B cell (primary cell): ENCODE results near the gene KIF25. TPM values are rescaled to one million over a fixed set of nuclear protein-coding genes. Genes with fewer than 3 reads are reported as not detected.

Experiments
- ATAC-seq: fragments of 200-7000 bp; cut with Tn5 transposase; one replicate; pipeline ENCODE4 v1.10.0; 2021; ENCODE audit warnings: low read depth, mild to moderate bottlenecking, moderate number of reproducible peaks, moderate library complexity
- CTCF ChIA-PET: fragments of 350-600 bp; sonication (Branson Sonifier 250); formaldehyde crosslinking; loops from one replicate; lab custom pipeline; 2021; ENCODE audit warnings: antibody characterized with exemption, inconsistent platforms; lab: Charles Lee
- POLR2A ChIA-PET: fragments of 350-600 bp; sonication (Branson Sonifier 250); formaldehyde crosslinking; loops from one replicate; lab custom pipeline; 2021; ENCODE audit warnings: antibody characterized with exemption; lab: Charles Lee
- DNase-seq: peaks from one replicate; pipeline ENCODE4 v3.0.0; 2013
- H2AFZ ChIP-seq: 2 replicates; pipeline ENCODE4 v1.6.1; 2012; ENCODE audit warnings: mild to moderate bottlenecking, low read depth, low read length; ENCODE audit not compliant: insufficient read depth, poor library complexity, severe bottlenecking
- H3K27ac ChIP-seq, 2 donors: 1 replicate in 1 of 2; 2 replicates in 1 of 2; pipeline ENCODE4 v1.5.1; 2012 to 2013; ENCODE audit warnings: low read length in 2 of 2, mild to moderate bottlenecking in 2 of 2, moderate library complexity in 1 of 2
- H3K27me3 ChIP-seq, 4 experiments: fragments of 200-600 bp in 1 of 4; sonication (generic) in 1 of 4; replicated peaks in 1 of 4; 1 replicate in 2 of 4; 2 replicates in 2 of 4; pipeline versions ENCODE4 v1.6.1 to v1.7.0; 2013 to 2016; ENCODE audit warnings: low read length in 3 of 4, mild to moderate bottlenecking in 2 of 4, mixed read lengths in 1 of 4, moderate library complexity in 1 of 4; ENCODE audit not compliant: insufficient read depth in 4 of 4, control insufficient read depth in 3 of 4; ENCODE audit errors: control extremely low read depth in 1 of 4
- H3K36me3 ChIP-seq, 2 experiments: replicated peaks in 1 of 2; 1 replicate in 1 of 2; 2 replicates in 1 of 2; pipeline versions ENCODE4 v1.6.1 to v1.7.1; 2013; ENCODE audit warnings: low read length in 1 of 2; ENCODE audit not compliant: insufficient read depth in 2 of 2, control insufficient read depth in 1 of 2; ENCODE audit errors: control extremely low read depth in 1 of 2, extremely low read depth in 1 of 2
- H3K4me1 ChIP-seq, 2 donors: fragments of 200-600 bp in 1 of 2; sonication (generic) in 1 of 2; 1 replicate in 1 of 2; 2 replicates in 1 of 2; pipeline versions ENCODE4 v1.5.1 to v1.6.1; 2013 to 2017; ENCODE audit warnings: low read length in 2 of 2; ENCODE audit not compliant: control insufficient read depth in 2 of 2, insufficient read depth in 2 of 2
- H3K4me2 ChIP-seq: replicated peaks from 2 replicates; pipeline ENCODE3; 2012; ENCODE audit warnings: mild to moderate bottlenecking, low read depth, low read length; ENCODE audit not compliant: poor library complexity, severe bottlenecking
- H3K4me3 ChIP-seq, 5 experiments: fragments of 200-600 bp in 1 of 5; sonication (generic) in 1 of 5; 1 replicate in 3 of 5; 2 replicates in 2 of 5; pipeline versions ENCODE4 v1.5.1 to v1.7.0; 2011 to 2016; ENCODE audit warnings: low read length in 4 of 5, mild to moderate bottlenecking in 4 of 5, low read depth in 2 of 5, control low read depth in 1 of 5, moderate library complexity in 1 of 5; ENCODE audit not compliant: insufficient read depth in 1 of 5; ENCODE audit errors: control extremely low read depth in 1 of 5, extremely low read depth in 1 of 5
- H3K79me2 ChIP-seq: fragments of 200-600 bp; sonication (generic); one replicate; pipeline ENCODE4 v1.6.0; 2016; ENCODE audit warnings: low read length; ENCODE audit not compliant: control insufficient read depth, insufficient read depth
- H3K9ac ChIP-seq: fragments of 200-600 bp; sonication (generic); 2 replicates; pipeline ENCODE4 v1.6.1; 2017; ENCODE audit warnings: mild to moderate bottlenecking, low read length, moderate library complexity
- H3K9me3 ChIP-seq, 3 donors: one replicate each; pipeline versions ENCODE4 v1.6.1 to v1.7.1; 2013; ENCODE audit warnings: low read length in 2 of 3; ENCODE audit not compliant: control insufficient read depth in 2 of 3, insufficient read depth in 1 of 3; ENCODE audit errors: control extremely low read depth in 1 of 3
- H4K20me1 ChIP-seq: 2 replicates; pipeline ENCODE4 v1.6.0; 2012; ENCODE audit warnings: mild to moderate bottlenecking, low read length; ENCODE audit not compliant: insufficient read depth, control insufficient read depth, poor library complexity, severe bottlenecking
- H3K27ac Mint-ChIP-seq: one replicate; pipeline ENCODE4 v1.8.0; 2021; ENCODE audit warnings: mixed read lengths
- H3K27me3 Mint-ChIP-seq: one replicate; pipeline ENCODE4 v1.8.0; 2021; ENCODE audit warnings: mixed read lengths
- H3K4me1 Mint-ChIP-seq: one replicate; pipeline ENCODE4 v1.8.0; 2021; ENCODE audit warnings: mixed read lengths
- H3K4me3 Mint-ChIP-seq: one replicate; pipeline ENCODE4 v1.8.0; 2021; ENCODE audit warnings: mixed read lengths
- H3K9me3 Mint-ChIP-seq: one replicate; pipeline ENCODE4 v1.8.0; 2022; ENCODE audit warnings: mixed read lengths; ENCODE audit not compliant: insufficient read depth
- CTCF ChIP-seq: fragments of 200-600 bp; IDR thresholded peaks from one replicate; pipeline ENCODE4 v1.8.0; 2022; ENCODE audit warnings: antibody characterized with exemption, mild to moderate bottlenecking
- EZH2 ChIP-seq: IDR thresholded peaks from 2 replicates; pipeline ENCODE4 v1.6.1; 2012; ENCODE audit warnings: borderline replicate concordance, low read depth, mild to moderate bottlenecking, moderate library complexity, low read length; ENCODE audit not compliant: insufficient read depth, poor library complexity, severe bottlenecking
- WGBS: methylation state at CpG from one replicate; pipeline ENCODE4 v1.1.5; 2013; ENCODE audit warnings: missing lambda C conversion rate; ENCODE audit not compliant: insufficient coverage; 5-methylcytosine and 5-hydroxymethylcytosine counted together
- intact Hi-C: fragments of 100-400 bp; cut with micrococcal nuclease; formaldehyde crosslinking; loops from one replicate; pipeline ENCODE4 v1.10.0; 2022
- polyA plus RNA-seq: library from polyadenylated mRNA; depleted of rRNA; stranded (reverse); fragments of >200 nt; gene quantifications from 2 replicates; pipeline ENCODE4 v1.2.3, GENCODE V29; 2012
- total RNA-seq, 2 donors: library from RNA; stranded (reverse); fragments of 120-200 nt in 1 of 2; gene quantifications; 1 replicate in 1 of 2; 2 replicates in 1 of 2; pipeline versions ENCODE4 v1.2.3 to v1.2.4, GENCODE V29; 2013 to 2022

KIF25 gene
- total and polyA plus RNA-seq, 2 donors (not counting 1 experiment from before 2014, with no cell fraction given) = not detected

GRCh38 chr6:168080393-168081077 is 83.1 kb downstream of the KIF25 start:
- Histone ChIP-seq H4K20me1 (no peaks in the 10 kb centered on the region), H2AFZ (no peak overlapping the region), H3K79me2 (no peaks in the 10 kb centered on the region), H3K27ac (no peak overlapping the region), H3K36me3 (no peaks in the 10 kb centered on the region), H3K9ac (no peak overlapping the region), H3K27me3 (no peaks in the 10 kb centered on the region), H3K4me1 (no peaks in the 10 kb centered on the region), H3K9me3 (peaks cover 0 to 22% (median 0%) of the 10 kb centered on the region in 3 donors), H3K4me2 (no peak overlapping the region), H3K4me3 (no peak overlapping the region)
- ATAC-seq (no peak), DNase-seq (no peak)
- ChIA-PET POLR2A (no interaction called here), CTCF (no interaction called here)
- H3K4me1 Mint-ChIP-seq = no peaks in the 10 kb centered on the region
- H3K9me3 Mint-ChIP-seq = no peaks in the 10 kb centered on the region
- TF ChIP-seq EZH2 (no peak), CTCF (no peak)
- no peaks in the 10 kb centered on the region for H3K27me3 Mint-ChIP-seq
- no peak overlapping the region for H3K27ac Mint-ChIP-seq
- H3K4me3 Mint-ChIP-seq = no peak overlapping the region
- intact Hi-C loops = no loop called here
- WGBS = 83% methylated on average over 18 of the region's 24 CpGs

DNA sequence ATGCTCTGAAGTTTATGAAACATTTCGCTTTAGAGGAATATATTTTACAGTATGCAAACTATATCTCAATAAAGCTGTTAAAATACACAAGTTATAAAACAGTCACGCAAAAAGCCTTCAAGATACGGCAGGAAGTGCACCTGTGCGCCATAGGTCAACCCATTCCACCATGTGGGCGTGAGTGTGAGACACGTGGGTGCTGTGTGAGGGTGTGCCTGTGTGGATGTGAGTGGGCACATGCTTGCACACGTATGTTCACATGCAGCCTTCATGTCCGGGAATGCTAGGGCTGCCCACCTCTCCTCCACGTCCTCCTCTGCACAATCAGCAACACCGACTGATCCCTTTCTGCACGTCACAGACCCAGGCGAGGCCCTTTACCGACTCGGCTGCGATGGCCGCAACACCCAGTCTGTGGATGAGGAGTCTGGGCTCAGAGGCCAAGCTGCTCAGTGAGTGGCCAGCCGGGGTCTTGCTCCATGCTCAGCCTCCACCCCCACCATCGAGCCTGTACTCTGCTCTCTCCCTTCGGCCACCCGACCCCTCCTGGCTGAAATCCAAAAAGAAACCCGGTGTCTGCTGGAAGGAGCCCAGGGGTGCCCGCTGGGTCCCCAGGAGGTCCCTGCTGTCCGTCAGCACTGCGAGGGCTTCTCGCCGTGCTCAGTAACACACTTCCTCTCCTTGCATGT is 84.5 kb downstream of the KIF25 start:
- WGBS = 90% methylated on average over 15 of the region's 26 CpGs
- DNase-seq = no peak
- no peaks in the 10 kb centered on the region for H4K20me1 ChIP-seq
- TF ChIP-seq EZH2 (no peak), CTCF (no peak)
- H3K4me2 ChIP-seq = no peak overlapping the region
- CTCF ChIA-PET = no interaction called here
- no peak overlapping the region for H3K9ac ChIP-seq
- no peaks in the 10 kb centered on the region for H3K79me2 ChIP-seq
- no peak overlapping the region for H2AFZ ChIP-seq
- no peak overlapping the region for H3K27ac ChIP-seq
- H3K36me3 ChIP-seq = no peaks in the 10 kb centered on the region
- H3K4me1 ChIP-seq = no peaks in the 10 kb centered on the region
- no peak overlapping the region for H3K4me3 ChIP-seq
- ATAC-seq = no peak
- no peaks in the 10 kb centered on the region for H3K27me3 Mint-ChIP-seq
- no peak overlapping the region for H3K4me3 Mint-ChIP-seq
- POLR2A ChIA-PET = no interaction called here
- H3K27ac Mint-ChIP-seq = no peak overlapping the region
- peaks cover 0 to 19% (median 0%) of the 10 kb centered on the region in 3 donors for H3K9me3 ChIP-seq
- H3K4me1 Mint-ChIP-seq = no peaks in the 10 kb centered on the region
- H3K27me3 ChIP-seq = no peaks in the 10 kb centered on the region
- H3K9me3 Mint-ChIP-seq = no peaks in the 10 kb centered on the region
- intact Hi-C loops = no loop called here
